ENCODE data around the gene DGKH. TPM values are rescaled to one million over a fixed set of nuclear protein-coding genes. Genes with fewer than 3 reads are reported as not detected.

The DGKH gene
- total RNA-seq, 2 donors from 2014 or later: 15.3 to 19.2 TPM

DNA sequence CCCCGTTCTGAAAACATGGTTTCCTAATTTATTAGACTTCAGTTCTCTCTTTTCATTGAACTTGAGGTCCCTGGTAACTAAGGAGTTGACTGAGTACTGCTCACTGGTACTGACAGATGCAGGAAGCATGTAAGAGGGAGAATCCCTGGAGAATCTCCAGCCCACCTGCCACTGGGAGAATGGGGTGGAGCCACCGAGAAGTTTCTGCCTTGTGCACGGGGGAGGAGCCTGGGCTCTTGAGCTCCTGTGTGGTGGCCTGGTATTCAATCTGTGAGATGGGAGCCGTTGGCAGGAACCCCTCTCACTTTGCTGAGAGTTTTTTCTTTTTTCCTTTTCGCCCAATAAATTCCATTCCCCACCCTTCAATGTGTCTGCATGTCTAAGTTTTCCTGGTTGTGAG, 210.3 kb downstream of the DGKH start:
- H3K36me3 Mint-ChIP-seq (ENCODE audit: insufficient read depth in 2 of 2): no peaks in the 10 kb centered on the region

DNA sequence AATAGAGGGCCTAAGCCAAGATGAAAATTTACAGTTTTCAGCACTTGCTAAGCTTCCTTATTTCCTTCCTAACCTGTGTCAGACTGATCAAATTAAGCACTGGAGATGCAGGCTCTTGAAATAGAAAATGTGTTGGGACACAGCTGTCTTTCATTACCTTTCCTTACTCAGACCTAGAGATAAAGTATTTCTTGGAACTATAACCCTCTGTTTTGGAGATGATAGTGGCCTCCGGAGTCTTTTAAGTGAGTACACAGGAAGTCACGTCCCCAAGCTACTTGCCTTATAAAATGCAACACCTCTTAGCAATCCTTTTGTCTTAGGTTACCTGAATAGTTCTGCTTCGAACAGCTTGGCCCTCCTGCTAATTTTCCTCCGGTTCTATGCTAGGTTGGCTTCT, 211.1 kb downstream of the DGKH start:
- Mint-ChIP-seq H3K36me3 (ENCODE audit: insufficient read depth in 2 of 2) (no peaks in the 10 kb centered on the region), H3K4me3 (no peak overlapping the region), H3K4me1 (ENCODE audit: low read depth) (peaks cover 9% of the 10 kb centered on the region), H3K27me3 (ENCODE audit: low read depth) (no peaks in the 10 kb centered on the region), H3K9me3 (peaks cover 0 to 1% of the 10 kb centered on the region in 2 donors), H3K27ac (peak overlapping the region; percentile 13)
- no peak for ATAC-seq (replicated peaks in 1 of 2)
- DNase-seq: no peak

More for the DNA sequence above, 210.3 kb downstream of the DGKH start:
- DNase-seq (no peak), ATAC-seq (replicated peaks in 1 of 2) (no peak)
- H3K4me3 Mint-ChIP-seq: no peak overlapping the region
- peaks cover 9% of the 10 kb centered on the region for H3K4me1 Mint-ChIP-seq (ENCODE audit: low read depth)
- H3K27me3 Mint-ChIP-seq (ENCODE audit: low read depth): no peaks in the 10 kb centered on the region
- no peak overlapping the region for H3K27ac Mint-ChIP-seq
- H3K9me3 Mint-ChIP-seq: peaks cover 0 to 1% of the 10 kb centered on the region in 2 donors

DNA sequence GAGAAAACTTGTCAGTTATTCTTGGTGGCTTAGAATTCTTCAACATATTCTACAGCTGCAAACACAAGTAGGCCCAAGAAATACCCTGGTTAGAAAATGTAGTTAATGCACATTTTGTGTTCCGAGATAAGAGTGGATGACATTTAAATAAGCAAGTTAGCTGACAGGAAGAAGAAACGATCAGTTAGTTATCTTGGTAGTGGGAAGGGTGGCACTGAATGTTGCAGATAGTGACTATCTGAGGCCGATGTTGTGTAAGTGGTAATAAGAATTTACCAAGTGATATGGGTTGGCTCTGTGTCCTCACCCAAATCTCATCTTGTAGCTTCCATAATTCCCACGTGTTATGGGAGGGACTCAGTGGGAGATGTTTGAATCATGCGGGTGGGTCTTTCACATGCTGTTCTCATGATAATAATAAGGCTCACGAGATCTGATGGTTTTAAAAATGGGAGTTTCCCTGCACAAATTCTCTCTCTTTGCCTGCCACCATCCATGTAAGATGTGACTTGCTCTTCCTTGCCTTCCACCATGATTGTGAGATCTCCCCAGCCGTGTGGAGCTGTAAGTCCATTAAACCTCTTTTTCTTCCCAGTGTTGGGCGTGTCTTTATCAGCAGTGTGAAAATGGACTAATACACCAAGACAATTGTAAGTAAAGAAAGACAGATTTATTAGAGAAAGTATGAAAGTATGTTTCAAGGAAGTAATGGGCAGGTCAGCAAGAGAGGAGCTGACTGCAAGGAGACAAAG, 212.6 kb downstream of the DGKH start:
- no peaks in the 10 kb centered on the region for H3K36me3 Mint-ChIP-seq (ENCODE audit: insufficient read depth in 2 of 2)
- no peaks in the 10 kb centered on the region for H3K27me3 Mint-ChIP-seq (ENCODE audit: low read depth)
- peaks cover 9% of the 10 kb centered on the region for H3K4me1 Mint-ChIP-seq (ENCODE audit: low read depth)
- ATAC-seq (replicated peaks in 1 of 2) (no peak), DNase-seq (no peak)
- H3K27ac Mint-ChIP-seq: no peak overlapping the region
- H3K4me3 Mint-ChIP-seq: no peak overlapping the region
- H3K9me3 Mint-ChIP-seq: peaks cover 0 to 1% of the 10 kb centered on the region in 2 donors

DNA sequence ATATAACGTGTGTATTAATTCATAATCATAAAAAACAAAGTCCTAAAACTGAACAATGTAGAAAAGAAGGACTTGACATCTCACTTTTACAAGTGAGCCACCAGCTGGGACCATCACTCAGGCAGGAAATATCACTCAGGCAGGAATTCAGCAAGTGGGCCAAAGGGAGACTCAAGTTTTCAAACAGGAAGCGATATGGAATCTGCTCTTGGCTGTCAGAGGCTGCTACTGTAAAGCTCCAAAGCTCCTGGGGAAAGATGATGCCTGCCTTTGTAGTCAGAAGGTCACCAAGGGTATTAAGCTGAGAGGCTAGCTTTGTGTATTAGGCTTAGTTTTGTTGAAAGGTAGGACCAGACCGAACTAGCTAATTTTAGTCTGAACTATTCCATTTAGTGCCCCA, 218.0 kb downstream of the DGKH start:
- no peaks in the 10 kb centered on the region for H3K27me3 Mint-ChIP-seq (ENCODE audit: low read depth)
- no peak overlapping the region for H3K27ac Mint-ChIP-seq
- H3K4me1 Mint-ChIP-seq (ENCODE audit: low read depth): peaks cover 14% of the 10 kb centered on the region
- H3K9me3 Mint-ChIP-seq: peaks cover 3 to 7% of the 10 kb centered on the region in 2 donors
- no peak for DNase-seq
- no peak for ATAC-seq (replicated peaks in 1 of 2)
- peaks cover 0 to 9% of the 10 kb centered on the region in 2 donors for H3K36me3 Mint-ChIP-seq (ENCODE audit: insufficient read depth in 2 of 2)
- no peak overlapping the region for H3K4me3 Mint-ChIP-seq

DNA sequence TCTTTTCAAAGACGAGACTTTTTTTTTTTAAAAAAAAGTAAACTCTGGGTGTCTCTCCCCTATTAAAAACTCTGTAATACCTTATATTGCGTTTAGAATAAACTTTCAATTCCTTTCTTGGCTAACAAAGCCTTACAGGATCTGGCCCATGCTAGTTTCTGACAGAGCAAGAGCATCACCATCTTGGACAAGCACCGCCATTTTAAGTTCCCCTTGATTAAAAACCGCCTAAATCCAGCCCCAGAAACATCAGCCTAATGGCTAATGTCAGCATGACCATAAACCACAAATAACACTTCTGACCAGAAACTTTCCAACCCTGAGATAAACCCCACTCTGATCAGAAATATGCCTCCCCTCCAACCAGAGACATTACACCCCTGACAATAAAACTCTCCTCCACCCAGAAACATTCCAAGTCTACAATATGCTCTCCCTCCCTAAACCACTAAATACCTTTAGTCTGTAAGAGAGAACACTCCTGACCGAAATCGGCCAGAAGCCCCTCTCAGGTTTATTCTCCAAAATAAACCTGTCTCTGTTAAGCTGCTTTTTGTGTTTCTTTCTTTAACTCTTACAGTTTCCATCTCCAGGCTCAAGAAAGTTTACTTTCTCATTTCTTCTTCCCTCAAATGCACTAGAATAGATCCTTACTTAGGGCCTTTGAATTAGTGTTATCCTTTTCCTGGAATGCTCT, 221.9 kb downstream of the DGKH start:
- no peaks in the 10 kb centered on the region for H3K27me3 Mint-ChIP-seq (ENCODE audit: low read depth)
- peaks cover 39% of the 10 kb centered on the region for H3K4me1 Mint-ChIP-seq (ENCODE audit: low read depth)
- no peak overlapping the region for H3K27ac Mint-ChIP-seq
- H3K4me3 Mint-ChIP-seq: peak overlapping the region; percentile 96 to 98
- peaks cover 3 to 7% of the 10 kb centered on the region in 2 donors for H3K9me3 Mint-ChIP-seq
- ATAC-seq (replicated peaks in 1 of 2) (no peak), DNase-seq (no peak)
- H3K36me3 Mint-ChIP-seq (ENCODE audit: insufficient read depth in 2 of 2): peaks cover 2 to 13% of the 10 kb centered on the region in 2 donors

DNA sequence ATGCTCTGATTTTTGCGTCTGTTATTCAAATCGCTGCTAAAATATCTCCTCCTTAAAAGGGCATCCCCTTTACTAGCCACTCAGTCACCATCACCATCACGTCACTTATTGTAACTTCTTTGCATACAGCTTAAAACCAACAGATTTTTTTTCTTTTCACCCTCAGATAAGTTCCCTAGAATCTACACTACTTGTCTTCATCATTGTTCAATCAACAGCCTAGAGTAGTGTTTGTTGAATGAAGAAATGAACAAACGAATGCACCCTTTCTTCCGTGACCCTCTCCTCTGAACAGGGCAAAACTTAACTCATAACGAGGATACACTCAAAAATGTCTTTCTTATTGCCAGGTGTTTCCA, 222.4 kb downstream of the DGKH start:
- H3K9me3 Mint-ChIP-seq: peaks cover 3 to 7% of the 10 kb centered on the region in 2 donors
- ATAC-seq (replicated peaks in 1 of 2) (no peak), DNase-seq (no peak)
- H3K27me3 Mint-ChIP-seq (ENCODE audit: low read depth): no peaks in the 10 kb centered on the region
- H3K4me3 Mint-ChIP-seq: peak overlapping the region; percentile 96 to 98
- peaks cover 44% of the 10 kb centered on the region for H3K4me1 Mint-ChIP-seq (ENCODE audit: low read depth)
- H3K27ac Mint-ChIP-seq: peak overlapping the region; percentile 93
- H3K36me3 Mint-ChIP-seq (ENCODE audit: insufficient read depth in 2 of 2): peaks cover 2 to 13% of the 10 kb centered on the region in 2 donors

DNA sequence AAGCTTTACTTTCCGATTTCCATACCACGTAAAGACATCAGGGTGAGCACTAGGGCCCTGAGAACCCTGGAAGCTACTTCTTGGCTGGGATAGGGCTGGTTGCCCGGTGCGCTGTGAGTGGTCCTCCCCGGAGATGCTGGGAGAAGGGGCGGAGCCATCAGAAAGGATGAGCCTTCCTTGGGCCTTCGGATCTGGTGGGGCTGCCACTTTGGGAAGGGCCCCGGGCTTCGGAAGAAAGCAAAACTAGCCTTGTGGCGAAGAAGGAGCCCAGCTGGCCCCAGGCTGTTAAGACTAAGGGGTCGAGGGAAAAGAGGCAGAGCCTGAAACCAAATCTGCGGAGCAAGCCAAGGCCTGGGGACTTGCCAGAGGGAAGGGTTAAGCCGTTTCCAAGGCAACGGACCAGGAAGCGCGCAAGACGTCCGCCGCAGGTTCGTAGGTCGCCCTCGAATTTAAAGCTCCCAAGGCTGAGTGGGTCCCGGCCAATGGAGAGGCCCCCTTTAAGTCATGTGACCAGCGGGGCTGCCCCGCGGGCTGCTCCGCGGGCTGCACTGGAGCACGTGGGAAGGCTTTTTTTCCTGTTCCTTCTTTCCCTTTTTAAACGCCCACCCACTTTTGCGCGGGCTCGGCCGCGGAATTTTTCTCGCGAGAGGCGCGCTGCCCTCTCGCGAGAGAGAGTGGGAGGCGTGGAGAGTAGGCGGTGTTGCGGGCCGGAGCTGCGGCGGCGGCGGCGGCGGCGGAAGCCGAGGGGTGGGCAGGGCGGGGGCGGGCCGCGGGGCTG, 223.1 kb downstream of the DGKH start:
- Mint-ChIP-seq H3K4me3 (peak overlapping the region; percentile 96 to 98), H3K36me3 (ENCODE audit: insufficient read depth in 2 of 2) (peaks cover 2 to 13% of the 10 kb centered on the region in 2 donors), H3K27me3 (ENCODE audit: low read depth) (no peaks in the 10 kb centered on the region), H3K9me3 (peaks cover 3 to 7% of the 10 kb centered on the region in 2 donors), H3K27ac (peak overlapping the region; percentile 93), H3K4me1 (ENCODE audit: low read depth) (peaks cover 45% of the 10 kb centered on the region)
- DNase-seq: peak; percentile 93
- peak; percentile 89 to 91 for ATAC-seq (replicated peaks in 1 of 2)

DNA sequence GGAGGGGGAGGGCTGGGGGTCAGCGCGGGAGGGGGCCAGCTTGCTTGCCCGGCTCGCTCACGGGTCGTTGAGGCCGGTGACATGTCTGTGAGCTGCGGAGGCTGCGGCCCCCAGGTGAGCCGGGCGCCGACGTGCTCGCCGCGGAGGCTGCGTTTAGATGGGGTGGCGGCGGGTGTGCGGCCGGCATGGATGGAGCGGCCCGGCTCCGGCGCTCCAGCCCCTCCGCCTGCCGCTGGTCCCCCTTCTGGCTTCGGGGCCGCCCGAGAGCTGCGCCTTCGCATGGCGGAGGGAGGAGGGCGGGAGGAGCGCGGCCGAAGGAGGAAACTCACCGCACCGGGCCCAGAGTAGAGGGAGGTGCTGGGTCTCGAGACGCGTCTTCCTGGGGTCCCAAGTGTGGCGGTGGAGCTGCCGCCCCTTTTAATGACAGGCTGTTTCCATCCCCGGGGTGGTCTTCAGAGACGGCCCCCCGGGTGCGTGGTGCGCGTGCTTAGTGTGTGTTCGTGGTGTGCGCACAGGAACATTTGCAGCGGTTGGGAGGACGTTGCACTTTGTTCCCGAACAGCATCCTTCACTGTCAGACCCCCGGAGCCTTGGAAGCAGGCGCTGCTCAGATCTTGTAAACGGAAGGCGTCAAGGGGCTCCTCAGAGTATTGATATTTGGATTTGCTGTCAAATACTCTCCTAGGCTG, 223.8 kb downstream of the DGKH start, which contains the start of gene AKAP11:
Gene AKAP11 (plus strand): TSS at position 38 of the 689 bp plus-strand sequence. CDS start 14,197 bp downstream, outside the sequence.
- peaks cover 45% of the 10 kb centered on the region for H3K4me1 Mint-ChIP-seq (ENCODE audit: low read depth)
- no peaks in the 10 kb centered on the region for H3K27me3 Mint-ChIP-seq (ENCODE audit: low read depth)
- H3K36me3 Mint-ChIP-seq (ENCODE audit: insufficient read depth in 2 of 2): peaks cover 3 to 13% of the 10 kb centered on the region in 2 donors
- peak within 1 kb of the TSS; percentile 93 for H3K27ac Mint-ChIP-seq
- peak within 1 kb of the TSS; percentile 96 to 98 for H3K4me3 Mint-ChIP-seq
- ATAC-seq (replicated peaks in 1 of 2): peak; percentile 58 to 59
- H3K9me3 Mint-ChIP-seq: peaks cover 3 to 8% of the 10 kb centered on the region in 2 donors
- DNase-seq: peak; percentile 64 to 65

DNA sequence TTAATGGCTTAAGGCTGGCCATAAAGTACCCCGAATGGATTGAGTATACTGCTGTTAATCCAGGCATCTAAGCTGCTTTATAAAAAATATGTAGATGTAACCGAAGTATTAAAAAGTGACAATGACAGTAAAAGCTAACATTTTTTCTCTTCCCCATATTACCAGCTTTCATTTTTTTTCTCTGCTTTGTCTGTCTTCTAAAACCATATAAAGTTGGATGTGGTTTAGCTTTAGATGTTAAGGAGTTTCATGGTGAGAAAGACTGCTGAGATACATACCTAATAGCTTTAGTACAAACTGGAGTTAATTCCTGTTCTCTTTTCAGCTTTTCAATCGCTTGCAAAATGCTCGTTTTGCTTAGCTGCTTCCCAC, 224.3 kb downstream of the DGKH start:
- H3K27me3 Mint-ChIP-seq (ENCODE audit: low read depth): no peaks in the 10 kb centered on the region
- H3K4me1 Mint-ChIP-seq (ENCODE audit: low read depth): peaks cover 45% of the 10 kb centered on the region
- peak overlapping the region; percentile 96 to 98 for H3K4me3 Mint-ChIP-seq
- ATAC-seq (replicated peaks in 1 of 2): no peak
- peaks cover 7 to 13% of the 10 kb centered on the region in 2 donors for H3K36me3 Mint-ChIP-seq (ENCODE audit: insufficient read depth in 2 of 2)
- peaks cover 3 to 10% of the 10 kb centered on the region in 2 donors for H3K9me3 Mint-ChIP-seq
- H3K27ac Mint-ChIP-seq: peak overlapping the region; percentile 71
- no peak for DNase-seq

DNA sequence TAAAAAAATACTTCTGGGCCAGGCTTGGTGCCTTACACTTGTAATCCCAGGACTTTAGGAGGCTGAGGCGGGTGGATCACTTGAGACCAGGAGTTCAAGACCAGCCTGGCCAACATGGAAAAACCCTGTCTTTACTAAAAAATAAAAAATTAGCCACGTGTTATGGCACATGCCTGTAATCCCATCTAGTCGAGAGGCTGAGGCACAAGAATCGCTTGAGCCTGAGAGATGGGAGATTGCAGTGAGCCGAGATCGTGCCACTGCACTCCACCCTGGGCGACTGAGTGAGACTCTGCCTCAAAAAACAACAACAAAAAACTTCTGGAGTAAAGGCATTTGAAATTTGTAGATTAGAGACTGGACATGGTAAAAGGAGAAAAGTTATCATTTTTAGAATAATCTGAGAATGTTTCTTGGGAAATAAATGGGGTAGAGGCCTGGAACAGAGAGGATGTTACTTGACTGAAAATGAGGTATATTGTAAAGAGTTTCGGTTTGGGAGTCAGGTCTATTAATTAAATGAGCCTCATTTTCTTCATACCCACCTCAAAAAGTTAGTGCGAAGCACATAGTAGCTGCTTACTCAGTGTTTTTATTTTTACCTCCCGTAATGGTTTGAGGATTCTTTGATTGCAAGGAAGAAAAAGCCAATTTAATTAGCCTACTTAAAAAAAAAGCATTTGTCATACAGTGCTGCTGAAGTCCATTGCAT, 226.1 kb downstream of the DGKH start:
- Mint-ChIP-seq H3K27ac (peak overlapping the region; percentile 85), H3K4me3 (peak overlapping the region; percentile 96 to 98), H3K27me3 (ENCODE audit: low read depth) (no peaks in the 10 kb centered on the region), H3K9me3 (peaks cover 3 to 10% of the 10 kb centered on the region in 2 donors), H3K36me3 (ENCODE audit: insufficient read depth in 2 of 2) (peaks cover 7 to 13% of the 10 kb centered on the region in 2 donors), H3K4me1 (ENCODE audit: low read depth) (peaks cover 45% of the 10 kb centered on the region)
- ATAC-seq (replicated peaks in 1 of 2) (no peak), DNase-seq (no peak)

DNA sequence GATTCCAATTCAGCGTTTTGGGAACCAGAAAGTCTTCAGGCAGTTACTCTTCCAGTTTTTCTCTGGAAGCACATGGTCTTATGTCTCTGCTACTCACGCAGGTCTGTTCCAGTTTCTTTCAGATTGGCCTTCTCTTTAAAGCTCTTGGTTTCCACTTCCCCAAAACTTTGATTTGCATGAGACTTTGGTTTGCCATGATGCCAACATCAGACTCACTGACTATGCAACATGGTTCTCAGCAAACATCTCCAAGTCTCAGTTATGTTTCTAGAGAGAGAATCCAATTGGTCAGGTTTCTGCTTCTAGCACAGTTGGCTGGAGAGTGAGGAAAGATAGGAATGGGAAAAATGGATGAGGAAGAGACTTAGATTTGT, 226.6 kb downstream of the DGKH start:
- no peak for DNase-seq
- Mint-ChIP-seq H3K4me1 (ENCODE audit: low read depth) (peaks cover 45% of the 10 kb centered on the region), H3K27me3 (ENCODE audit: low read depth) (no peaks in the 10 kb centered on the region), H3K36me3 (ENCODE audit: insufficient read depth in 2 of 2) (peaks cover 7 to 13% of the 10 kb centered on the region in 2 donors), H3K9me3 (peaks cover 3 to 10% of the 10 kb centered on the region in 2 donors), H3K4me3 (peak overlapping the region; percentile 96 to 98), H3K27ac (peak overlapping the region; percentile 85)
- ATAC-seq (replicated peaks in 1 of 2): no peak

DNA sequence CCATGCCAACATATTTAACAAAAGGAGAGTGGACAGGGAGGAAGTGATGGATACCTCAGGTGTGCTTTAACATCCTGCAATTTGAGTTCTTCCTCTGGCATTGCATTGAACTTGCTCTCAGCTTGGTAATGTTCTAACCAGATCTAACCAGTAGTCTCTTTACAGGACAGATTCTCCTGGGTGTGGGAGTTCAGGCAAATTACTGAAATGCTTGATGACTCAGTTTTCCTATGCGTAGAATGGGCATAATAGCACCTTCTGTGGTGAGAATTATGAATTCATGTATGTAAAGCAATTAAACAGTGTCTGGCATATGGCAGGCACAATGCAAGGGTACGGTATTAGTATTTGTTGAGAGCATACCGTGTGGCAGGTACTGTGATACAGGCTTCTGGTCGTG, 227.1 kb downstream of the DGKH start:
- Mint-ChIP-seq H3K36me3 (ENCODE audit: insufficient read depth in 2 of 2) (peaks cover 7 to 8% of the 10 kb centered on the region in 2 donors), H3K4me3 (peak overlapping the region; percentile 96 to 98), H3K27me3 (ENCODE audit: low read depth) (no peaks in the 10 kb centered on the region), H3K27ac (peak overlapping the region; percentile 85), H3K9me3 (peaks cover 0 to 7% of the 10 kb centered on the region in 2 donors), H3K4me1 (ENCODE audit: low read depth) (peaks cover 41% of the 10 kb centered on the region)
- DNase-seq: peak in 1 of 2 donors; percentile 23
- peak; percentile 7 to 10 for ATAC-seq (replicated peaks in 1 of 2)
